HuH-7.5 (cell line): ENCODE data around the gene DROSHA.
"Not testable (repeated sequence)": the region's sequence is repeated elsewhere in the genome, so short reads cannot be mapped to it uniquely, and the experiment has no call there.

ENCODE experiments used
- DNase-seq: peaks from one replicate; pipeline ENCODE4 v3.0.0; 2011; ENCODE audit warnings: low spot score

Gene DROSHA

GRCh38 chr5:31378838-31379237 lies 153.1 kb downstream of the DROSHA start:
- no peak for DNase-seq

DNA sequence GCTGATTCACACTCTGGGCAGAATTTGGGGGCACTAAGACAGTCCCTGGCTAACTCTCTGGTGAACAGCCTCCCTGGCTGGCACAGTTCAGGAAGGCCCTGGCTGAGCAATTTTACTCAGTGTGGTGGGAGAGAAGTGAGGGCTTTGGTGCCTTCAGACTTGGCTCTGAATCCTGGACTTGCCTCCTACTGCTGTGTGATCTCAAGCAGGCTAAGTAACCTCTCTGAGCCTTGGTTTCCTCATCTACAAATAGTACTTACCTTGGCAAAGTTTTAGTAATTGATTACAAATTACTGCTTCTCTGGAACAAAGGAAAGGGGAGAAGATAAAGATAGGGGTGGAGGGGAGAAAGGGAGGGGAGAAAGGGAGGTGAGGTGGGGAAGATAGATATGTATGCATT lies 153.8 kb downstream of the DROSHA start:
- no peak for DNase-seq

DNA sequence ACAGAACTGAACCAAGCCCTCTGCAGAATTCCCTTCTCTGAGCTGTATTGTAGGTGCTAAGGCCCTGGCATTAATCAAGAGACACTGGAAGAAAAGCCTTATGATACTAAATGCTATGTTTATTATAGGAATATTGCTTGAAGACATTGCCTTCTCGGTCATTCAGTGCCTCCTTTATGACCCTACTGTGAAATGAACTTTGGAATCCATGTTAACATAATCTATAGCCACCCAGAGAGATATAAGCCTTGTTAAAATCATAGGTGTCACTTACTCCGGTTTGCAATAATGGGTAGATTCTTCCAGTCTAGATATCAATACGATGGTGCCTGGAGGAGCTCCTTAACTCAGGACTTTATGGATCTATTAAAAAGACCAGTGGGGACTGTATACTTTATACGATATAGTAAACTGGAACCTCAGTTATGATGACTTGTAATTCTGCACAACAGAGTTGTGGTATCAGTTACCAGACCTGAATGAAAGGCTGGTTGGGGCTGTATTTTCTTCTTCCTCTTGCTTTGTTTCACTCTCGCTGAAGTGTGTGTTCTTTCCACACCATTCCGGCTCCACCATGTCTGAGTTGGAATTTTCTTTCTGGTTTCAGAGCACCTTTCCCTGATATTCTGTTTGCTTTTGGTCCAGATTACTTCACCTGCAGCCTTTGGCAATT lies 154.5 kb downstream of the DROSHA start:
- no peak for DNase-seq

DNA sequence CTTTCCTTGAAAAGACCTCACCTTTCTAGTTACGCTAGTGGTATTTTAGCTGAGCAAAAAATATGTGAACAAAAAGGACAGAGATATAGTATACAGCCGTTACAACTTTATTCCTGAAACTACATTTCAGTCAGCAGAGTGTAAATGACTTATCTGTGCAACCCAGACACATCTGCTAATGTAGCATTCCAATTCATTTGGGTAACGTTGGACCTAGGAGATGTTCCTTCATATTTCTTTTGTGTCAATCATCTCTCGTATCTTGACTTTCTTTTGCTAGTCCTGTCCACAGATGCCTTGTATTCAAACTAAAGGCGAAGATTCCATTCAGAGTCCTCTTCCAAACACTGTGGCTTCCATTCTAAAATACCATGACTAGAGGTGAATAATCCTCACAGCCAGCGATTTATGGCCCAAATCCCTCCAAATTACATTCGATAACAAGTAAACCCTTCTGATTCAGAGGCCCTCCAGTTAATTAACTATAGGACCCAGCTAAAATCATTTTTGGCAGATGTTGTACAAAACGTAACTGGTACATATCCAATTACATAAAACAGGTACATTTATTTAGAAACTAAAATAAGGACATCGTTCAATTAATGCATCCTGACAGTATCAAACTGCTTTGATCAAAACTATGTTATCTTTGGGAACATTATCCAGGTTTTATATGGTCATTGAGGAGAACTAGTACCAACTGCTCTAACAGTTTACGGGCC lies 155.7 kb downstream of the DROSHA start:
- no peak for DNase-seq

- no peak for DNase-seq
Measured at GRCh38 chr5:31372124-31372523, 159.8 kb downstream of the DROSHA start.

DNA sequence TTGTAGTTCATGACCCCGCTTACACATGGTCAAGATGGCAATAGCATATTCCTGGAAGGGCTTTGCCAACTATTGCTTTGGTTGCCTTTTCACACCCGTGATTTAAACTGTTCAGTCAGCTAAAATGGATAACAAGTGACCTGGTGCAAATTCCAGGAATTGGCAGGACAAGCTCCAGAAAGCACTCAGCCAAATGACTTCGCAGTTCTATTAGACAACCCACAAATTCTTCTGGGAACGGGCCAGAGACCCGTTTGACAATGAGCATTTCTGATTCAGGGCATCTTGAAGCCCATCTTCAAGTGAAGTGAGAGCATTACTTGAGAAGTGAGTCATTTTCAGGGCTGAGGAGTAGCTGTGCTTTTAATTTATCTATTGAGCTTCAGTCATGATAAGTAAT lies 165.0 kb downstream of the DROSHA start:
- DNase-seq, result no peak

- no peak for DNase-seq
Measured at GRCh38 chr5:31365776-31366175, 166.1 kb downstream of the DROSHA start.

DNA sequence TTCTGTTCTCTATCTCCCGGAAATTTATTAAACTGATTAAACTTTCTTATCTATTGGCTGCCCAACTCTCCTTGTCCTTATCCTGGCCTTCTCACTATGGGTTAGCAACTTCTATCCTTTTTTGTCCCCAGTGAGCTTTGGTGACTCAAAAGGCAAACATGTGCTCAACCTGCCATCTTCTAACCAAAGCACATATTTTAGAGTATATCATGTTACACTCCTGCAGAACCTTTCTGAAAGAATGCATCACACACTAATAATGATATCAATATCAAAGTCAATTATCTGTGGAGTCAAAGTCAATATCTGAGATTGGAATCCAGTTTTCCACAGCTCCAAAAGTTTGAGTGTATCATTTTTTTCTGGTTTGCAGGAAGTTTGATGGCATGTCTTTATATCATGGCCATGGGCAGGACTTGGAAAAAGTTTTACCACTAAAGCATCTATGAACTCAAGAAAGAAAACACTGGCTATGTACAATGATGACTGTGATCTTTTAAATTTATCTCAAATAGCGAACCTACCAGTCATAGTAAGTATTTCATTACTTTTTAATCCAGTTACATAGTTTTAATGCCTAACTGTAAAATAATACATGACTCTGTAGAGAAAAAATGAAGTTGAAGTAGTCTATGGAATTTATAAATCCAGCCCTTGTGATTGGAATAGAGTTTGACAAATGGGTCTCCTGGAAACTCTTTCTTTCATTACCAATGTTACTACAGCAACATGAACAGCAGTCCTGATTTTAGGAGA lies 166.8 kb downstream of the DROSHA start:
- no peak for DNase-seq

DNA sequence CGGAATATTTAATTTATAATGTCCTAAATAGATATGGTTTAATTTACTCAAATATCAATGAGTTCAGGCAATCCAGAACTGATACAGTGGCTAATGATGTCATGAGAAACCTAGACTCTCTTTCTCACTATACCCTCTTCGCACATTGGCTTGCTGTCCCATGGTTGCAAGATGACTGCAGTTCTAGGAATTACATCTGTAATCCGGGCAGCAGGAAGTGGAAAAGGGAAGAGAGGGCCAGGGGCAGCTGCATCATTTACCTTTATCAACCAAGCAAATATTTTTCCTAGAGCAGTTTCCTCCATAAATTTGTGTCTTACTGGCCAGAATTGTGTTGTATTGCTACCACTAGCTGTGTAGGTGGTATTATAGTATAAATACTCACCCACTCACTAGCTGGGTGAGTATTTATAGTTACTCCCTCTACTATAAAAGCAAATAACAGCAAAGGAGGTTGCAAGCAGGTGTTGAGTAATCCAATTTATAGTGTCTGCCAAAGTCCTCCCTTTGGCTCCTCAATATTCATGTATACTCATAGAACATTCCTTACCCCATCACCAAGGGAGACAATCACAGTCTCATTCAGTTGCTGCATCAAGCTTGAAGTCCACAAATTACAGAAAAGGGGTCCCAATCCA lies 168.8 kb downstream of the DROSHA start:
- DNase-seq, result no peak

GRCh38 chr5:31362529-31362900 lies 169.4 kb downstream of the DROSHA start:
- no peak for DNase-seq

DNA sequence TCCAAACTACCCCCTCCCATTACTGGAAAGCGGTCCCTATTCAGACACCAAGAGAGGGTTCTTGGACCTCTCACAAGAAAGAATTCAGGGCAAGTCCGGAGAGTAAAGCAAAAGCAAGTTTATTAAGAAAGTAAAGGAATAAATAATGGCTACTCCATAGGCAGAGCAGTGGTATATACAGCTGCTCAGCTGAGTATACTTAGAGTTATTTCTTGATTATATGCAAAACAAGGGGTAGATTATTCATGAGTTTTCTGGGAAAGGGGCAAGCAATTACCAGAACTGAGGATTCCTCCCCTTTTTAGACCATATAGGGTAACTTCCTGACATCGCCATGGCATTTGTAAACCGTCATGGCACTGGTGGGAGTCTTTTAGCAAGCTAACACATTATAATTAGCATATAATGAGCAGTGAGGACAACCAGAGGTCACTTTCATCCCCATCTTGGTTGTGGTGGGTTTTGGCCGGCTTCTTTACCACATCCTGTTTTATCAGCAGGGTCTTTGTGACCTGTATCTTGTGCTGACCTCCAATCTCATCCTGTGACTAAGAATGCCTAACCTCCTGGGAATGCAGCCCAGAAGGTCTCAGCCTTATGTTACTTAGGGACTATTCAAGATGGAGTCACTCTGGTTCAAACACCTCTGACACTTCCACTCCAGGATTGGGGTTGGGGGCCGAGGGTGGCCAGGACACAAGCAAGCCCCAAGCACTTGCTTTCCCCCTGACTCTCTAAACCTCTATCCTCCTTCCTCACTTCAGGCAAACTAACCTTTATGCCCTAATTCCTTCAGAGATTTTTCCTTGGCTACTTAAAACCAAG lies 170.0 kb downstream of the DROSHA start:
- DNase-seq, result not testable (repeated sequence)

GRCh38 chr5:31361234-31361633 lies 170.7 kb downstream of the DROSHA start:
- DNase-seq, result no peak

- no peak for DNase-seq
Measured at GRCh38 chr5:31359839-31360238, 172.1 kb downstream of the DROSHA start.

- DNase-seq, result no peak
Measured at GRCh38 chr5:31357038-31357437, 174.9 kb downstream of the DROSHA start.

DNA sequence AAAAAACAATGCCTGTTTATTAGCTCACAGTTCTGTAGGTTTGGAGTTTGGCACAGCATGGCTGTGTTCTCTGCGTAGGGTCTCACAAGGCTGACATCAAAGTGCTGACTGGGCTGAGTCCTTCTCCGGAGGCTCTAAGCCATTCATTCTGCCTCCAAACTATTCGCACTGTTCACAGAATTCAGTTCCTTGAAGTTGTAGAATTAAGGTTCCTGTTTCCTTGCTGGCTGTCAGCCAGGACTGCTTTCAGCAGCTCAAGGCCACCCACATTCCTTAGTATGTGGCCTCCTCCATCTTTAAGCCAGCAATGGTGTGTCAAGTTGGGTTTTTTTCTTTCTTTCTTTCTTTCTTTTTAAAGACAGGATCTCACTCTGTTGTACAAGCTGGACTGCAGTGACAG lies 176.6 kb downstream of the DROSHA start:
- no peak for DNase-seq
